GM23338 (cell line): ENCODE measurements around the gene TENM4. TPM values are rescaled to one million over a fixed set of nuclear protein-coding genes. Genes with fewer than 3 reads are reported as not detected.

Experiments used
- ATAC-seq: fragments of 200-7000 bp; cut with Tn5 transposase; 3 replicates; pipeline ENCODE4 v1.9.1; 2020
- DNase-seq: peaks from one replicate; pipeline ENCODE4 v3.0.0-alpha.2; 2015; ENCODE audit warnings: low spot score
- H2AFZ ChIP-seq: fragments of 200-600 bp; sonication (generic); 2 replicates; pipeline ENCODE4 v1.8.0; 2016; ENCODE audit warnings: antibody characterized with exemption, mild to moderate bottlenecking, moderate library complexity
- H3F3A ChIP-seq: fragments of 200-600 bp; sonication (generic); replicated peaks from 2 replicates; pipeline ENCODE4 v1.8.0; 2017; ENCODE audit warnings: antibody characterized with exemption, mixed run types, low read depth
- H3K27ac ChIP-seq: fragments of 200-600 bp; sonication (generic); 2 replicates; pipeline ENCODE4 v1.6.1; 2016; ENCODE audit warnings: low read depth
- H3K27me3 ChIP-seq: fragments of 200-600 bp; sonication (generic); 2 replicates; pipeline ENCODE4 v1.8.0; 2016; ENCODE audit warnings: mild to moderate bottlenecking, mixed run types, moderate library complexity; ENCODE audit not compliant: insufficient read depth
- H3K36me3 ChIP-seq: fragments of 200-600 bp; sonication (generic); 2 replicates; pipeline ENCODE4 v1.8.0; 2016; ENCODE audit warnings: mild to moderate bottlenecking; ENCODE audit not compliant: insufficient read depth
- H3K4me1 ChIP-seq: fragments of 200-600 bp; sonication (generic); 2 replicates; pipeline ENCODE4 v1.8.0; 2016; ENCODE audit warnings: mild to moderate bottlenecking, moderate library complexity; ENCODE audit not compliant: insufficient read depth
- H3K4me2 ChIP-seq: fragments of 200-600 bp; sonication (generic); 2 replicates; pipeline ENCODE4 v1.7.1; 2017; ENCODE audit warnings: mixed run types
- H3K4me3 ChIP-seq: fragments of 200-600 bp; sonication (generic); 2 replicates; pipeline ENCODE4 v1.6.1; 2016; ENCODE audit warnings: mixed run types
- H3K79me2 ChIP-seq: fragments of 200-600 bp; sonication (generic); replicated peaks from 2 replicates; pipeline ENCODE4 v1.8.0; 2017; ENCODE audit warnings: mild to moderate bottlenecking; ENCODE audit not compliant: insufficient read depth
- H3K9me2 ChIP-seq: fragments of 200-600 bp; sonication (generic); 2 replicates; pipeline ENCODE4 v1.8.0; 2017; ENCODE audit not compliant: insufficient read depth
- H4K20me1 ChIP-seq: fragments of 200-600 bp; sonication (generic); replicated peaks from 2 replicates; pipeline ENCODE4 v1.8.0; 2017; ENCODE audit warnings: mild to moderate bottlenecking; ENCODE audit not compliant: insufficient read depth
- H3K27ac Mint-ChIP-seq: 2 replicates; pipeline ENCODE4 v1.8.0; 2020; ENCODE audit warnings: inconsistent platforms, mild to moderate bottlenecking, moderate library complexity, mixed read lengths
- H3K27me3 Mint-ChIP-seq: 3 replicates; pipeline ENCODE4 v1.8.0; 2022; ENCODE audit warnings: low read depth, mild to moderate bottlenecking, moderate library complexity, mixed read lengths, inconsistent platforms; ENCODE audit not compliant: insufficient read depth, poor library complexity
- H3K36me3 Mint-ChIP-seq: 3 replicates; pipeline ENCODE4 v1.8.0; 2021; ENCODE audit warnings: low read depth, mild to moderate bottlenecking, inconsistent platforms, moderate library complexity, mixed read lengths
- H3K4me1 Mint-ChIP-seq: 3 replicates; pipeline ENCODE4 v1.8.0; 2020; ENCODE audit warnings: mild to moderate bottlenecking, inconsistent platforms, mixed read lengths
- H3K4me3 Mint-ChIP-seq: 3 replicates; pipeline ENCODE4 v1.8.0; 2021; ENCODE audit warnings: moderate library complexity, mild to moderate bottlenecking, inconsistent platforms, mixed read lengths
- H3K9me3 Mint-ChIP-seq: 3 replicates; pipeline ENCODE4 v1.8.0; 2020; ENCODE audit warnings: moderate library complexity, mild to moderate bottlenecking, inconsistent platforms, mixed read lengths
- CTCF ChIP-seq, 2 experiments: fragments of 200-600 bp in 1 of 2; sonication (generic) in 1 of 2; conservative IDR thresholded peaks; 2 replicates each; pipeline versions ENCODE4 v1.5.1 to v1.6.1; 2016 to 2017; ENCODE audit warnings: antibody characterized with exemption in 2 of 2, low read depth in 2 of 2, mild to moderate bottlenecking in 2 of 2, moderate library complexity in 1 of 2
- EZH2phosphoT487 ChIP-seq: fragments of 200-600 bp; sonication (generic); IDR thresholded peaks from one replicate; pipeline ENCODE4 v1.8.1; 2018; ENCODE audit warnings: antibody characterized with exemption; ENCODE audit not compliant: unreplicated experiment
- NANOG ChIP-seq: IDR thresholded peaks from 2 replicates; pipeline ENCODE4 v1.6.1; 2016; ENCODE audit warnings: antibody characterized with exemption, borderline replicate concordance
- POLR2AphosphoS5 ChIP-seq: IDR thresholded peaks from 2 replicates; pipeline ENCODE4 v1.6.1; 2016; ENCODE audit warnings: antibody characterized with exemption, low read depth
- REST ChIP-seq: IDR thresholded peaks from one replicate; pipeline ENCODE4 v1.6.1; 2018; ENCODE audit warnings: antibody characterized with exemption; ENCODE audit not compliant: unreplicated experiment
- ZNF331 ChIP-seq: fragments of 250-450 bp; sonication (Bioruptor Pico); IDR thresholded peaks from 2 replicates; pipeline ENCODE4 v1.5.0; 2020; ENCODE audit warnings: low read depth, mild to moderate bottlenecking, moderate library complexity
- ZNF462 ChIP-seq: fragments of 250-450 bp; sonication (Bioruptor Pico); IDR thresholded peaks from 2 replicates; pipeline ENCODE4 v1.5.0; 2020; ENCODE audit warnings: mild to moderate bottlenecking, moderate library complexity
- polyA plus RNA-seq: library from polyadenylated mRNA; unstranded; fragments of >200 nt; fragmentation: Nextera tagmentation; extraction: Ambion mirVana; gene quantifications from 2 replicates; pipeline ENCODE4 v1.2.1, GENCODE V29; 2016
- total RNA-seq: library from RNA; depleted of rRNA; stranded (reverse); fragments of >200 nt; shearing (Covaris generic); gene quantifications from 2 replicates; pipeline ENCODE4 v1.2.3, GENCODE V29; 2014

Gene TENM4
- total and polyA plus RNA-seq, 2 experiments from 2014 or later: 7.3 TPM

- H3K9me2 ChIP-seq: 0 out of 2 replicates have a peak, but pooled peaks cover 3% of the 10 kb centered on the region
- peaks cover 52% of the 10 kb centered on the region for H3K9me3 Mint-ChIP-seq
- DNase-seq (peak; percentile 51), ATAC-seq (no peak; the same call in 2 of the 3 replicates)
- no peaks in the 10 kb centered on the region for H3K79me2 ChIP-seq
- no peaks in the 10 kb centered on the region for H3K27me3 ChIP-seq
- no peak overlapping the region for H3K4me3 Mint-ChIP-seq
- H3K36me3 ChIP-seq: no peaks in the 10 kb centered on the region
- TF ChIP-seq EZH2phosphoT487: no peak
- peak; percentile 52 to 67 for TF ChIP-seq CTCF (conservative IDR thresholded peaks at IDR 0.05; ENCODE audit: low read depth in 2 of 2)
- TF ChIP-seq POLR2AphosphoS5: no peak
- TF ChIP-seq REST: no peak
- TF ChIP-seq ZNF331 (CRISPR knock-in tag): no peak
- H3K4me1 ChIP-seq: no peaks in the 10 kb centered on the region
- H3K36me3 Mint-ChIP-seq: peaks cover 16% of the 10 kb centered on the region
- no peaks in the 10 kb centered on the region for H4K20me1 ChIP-seq
- no peak overlapping the region for H2AFZ ChIP-seq
- H3K27me3 Mint-ChIP-seq: peaks cover 4% of the 10 kb centered on the region
- H3K4me3 ChIP-seq: no peak overlapping the region
- no peaks in the 10 kb centered on the region for H3F3A ChIP-seq
- H3K4me2 ChIP-seq: no peak overlapping the region
- H3K27ac Mint-ChIP-seq: no peak overlapping the region
- no peaks in the 10 kb centered on the region for H3K4me1 Mint-ChIP-seq
- H3K27ac ChIP-seq: no peak overlapping the region
Observed at GRCh38 chr11:78630561-78631303, 810.1 kb downstream of the TENM4 start.

- no peak overlapping the region for H3K27ac ChIP-seq
- no peaks in the 10 kb centered on the region for H3K4me1 ChIP-seq
- no peak for ATAC-seq
- H3K4me3 ChIP-seq: no peak overlapping the region
- Mint-ChIP-seq H3K4me3 (no peak overlapping the region), H3K27me3 (peaks cover 4% of the 10 kb centered on the region), H3K27ac (no peak overlapping the region), H3K36me3 (peaks cover 16% of the 10 kb centered on the region), H3K4me1 (no peaks in the 10 kb centered on the region), H3K9me3 (peaks cover 52% of the 10 kb centered on the region)
- DNase-seq: no peak
- H3K27me3 ChIP-seq: no peaks in the 10 kb centered on the region
- no peaks in the 10 kb centered on the region for H3K36me3 ChIP-seq
- no peaks in the 10 kb centered on the region for H4K20me1 ChIP-seq
- H2AFZ ChIP-seq: no peak overlapping the region
- 0 out of 2 replicates have a peak, but pooled peaks cover 3% of the 10 kb centered on the region for H3K9me2 ChIP-seq
- no peaks in the 10 kb centered on the region for H3K79me2 ChIP-seq
- no peak overlapping the region for H3K4me2 ChIP-seq
- no peaks in the 10 kb centered on the region for H3F3A ChIP-seq
- TF ChIP-seq ZNF462 (CRISPR knock-in tag) (no peak), NANOG (no peak)
Observed at GRCh38 chr11:78630155-78630554, 810.7 kb downstream of the TENM4 start.
